ENCODE data around the gene VTCN1.

VTCN1 gene

GRCh38 chr1:117096951-117097408 lies 113.7 kb downstream of the VTCN1 start:
- no peak for DNase-seq (ENCODE audit: low read depth, low spot score)

DNA sequence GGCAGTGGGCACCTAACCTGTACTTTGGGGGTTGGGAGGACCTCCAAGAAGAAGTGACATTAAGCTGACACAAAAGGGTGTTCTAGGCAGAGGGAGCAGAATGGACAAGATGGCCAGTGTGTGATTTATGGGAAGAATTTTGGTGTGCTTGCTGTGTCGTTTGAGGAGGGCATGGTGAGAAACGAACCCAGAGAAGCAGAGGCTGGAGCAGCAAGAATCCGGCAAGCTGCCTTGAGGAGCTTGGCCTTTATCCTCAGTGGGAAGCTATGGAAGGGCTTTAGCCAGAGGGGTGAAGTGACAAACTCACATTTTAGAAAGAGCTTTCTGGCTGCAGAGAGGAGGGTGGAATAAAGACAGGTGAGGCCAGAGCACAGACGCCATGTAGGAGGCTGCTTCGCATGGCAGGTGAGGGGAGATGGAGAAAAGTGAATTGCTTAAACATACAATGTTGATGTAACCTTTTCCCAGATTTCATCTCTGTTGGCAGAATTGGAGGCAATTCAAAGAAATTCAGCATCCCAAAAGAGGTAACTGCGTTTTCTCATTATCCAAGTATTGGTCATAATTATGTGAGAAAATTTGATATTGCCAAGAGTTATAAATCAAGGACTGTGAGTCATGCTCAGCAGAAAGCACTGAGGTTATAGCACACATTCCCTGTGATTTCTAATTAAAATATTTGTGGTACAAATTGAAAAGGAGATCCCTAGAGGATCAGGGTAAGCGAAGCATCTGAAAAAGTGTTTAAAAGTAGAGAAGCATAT lies 115.7 kb downstream of the VTCN1 start:
- no peak for DNase-seq (ENCODE audit: low read depth, low spot score)

- no peak for DNase-seq (ENCODE audit: low read depth, low spot score)
Measured at GRCh38 chr1:117093870-117094621, 116.7 kb downstream of the VTCN1 start.
